Endometrium (tissue), 2 donors: ENCODE data around the gene EPHB1.

ENCODE experiments used
- FAIRE-seq: peaks from 2 replicates; lab custom pipeline; 2012; peaks lifted over from hg19 to GRCh38; lab: Jason Lieb, UNC
- donor health status: control.
- donor health status: control.

EPHB1 gene

GRCh38 chr3:134883697-134884385 lies 88.8 kb downstream of the EPHB1 start:
- FAIRE-seq = no peak

GRCh38 chr3:134885877-134886621 lies 91.0 kb downstream of the EPHB1 start:
- no peak for FAIRE-seq

- no peak for FAIRE-seq
Measured at GRCh38 chr3:134886991-134887390, 91.9 kb downstream of the EPHB1 start.

- FAIRE-seq = no peak
Measured at GRCh38 chr3:134887536-134887935, 92.5 kb downstream of the EPHB1 start.

- FAIRE-seq = no peak
Measured at GRCh38 chr3:134892326-134892725, 97.3 kb downstream of the EPHB1 start.

- no peak for FAIRE-seq
Measured at GRCh38 chr3:134892761-134893160, 97.7 kb downstream of the EPHB1 start.

GRCh38 chr3:134894533-134894932 lies 99.5 kb downstream of the EPHB1 start:
- no peak for FAIRE-seq

GRCh38 chr3:134895181-134895580 lies 100.1 kb downstream of the EPHB1 start:
- FAIRE-seq = no peak

- FAIRE-seq = no peak
Measured at GRCh38 chr3:134896141-134896540, 101.1 kb downstream of the EPHB1 start.

- no peak for FAIRE-seq
Measured at GRCh38 chr3:134896696-134897095, 101.6 kb downstream of the EPHB1 start.

GRCh38 chr3:134897391-134898141 lies 102.5 kb downstream of the EPHB1 start:
- FAIRE-seq = no peak

- no peak for FAIRE-seq
Measured at GRCh38 chr3:134898181-134898754, 103.2 kb downstream of the EPHB1 start.

- no peak for FAIRE-seq
Measured at GRCh38 chr3:134899786-134900185, 104.7 kb downstream of the EPHB1 start.

GRCh38 chr3:134900482-134900881 lies 105.4 kb downstream of the EPHB1 start:
- FAIRE-seq = no peak

- no peak for FAIRE-seq
Measured at GRCh38 chr3:134901461-134901860, 106.4 kb downstream of the EPHB1 start.

GRCh38 chr3:134903837-134904236 lies 108.8 kb downstream of the EPHB1 start:
- FAIRE-seq = no peak

- FAIRE-seq = no peak
Measured at GRCh38 chr3:134904241-134904771, 109.2 kb downstream of the EPHB1 start.

- no peak for FAIRE-seq
Measured at GRCh38 chr3:134904776-134905646, 110.0 kb downstream of the EPHB1 start.

- no peak for FAIRE-seq
Measured at GRCh38 chr3:134905647-134905935, 110.5 kb downstream of the EPHB1 start.

GRCh38 chr3:134908271-134908670 lies 113.2 kb downstream of the EPHB1 start:
- no peak for FAIRE-seq

- FAIRE-seq = no peak
Measured at GRCh38 chr3:134910026-134910425, 115.0 kb downstream of the EPHB1 start.
